Testis (tissue), 3 donors: Measurements from ENCODE around the gene TMEM126A. TPM values are rescaled to one million over a fixed set of nuclear protein-coding genes. Genes with fewer than 3 reads are reported as not detected.

ENCODE experiments used
- DNase-seq: peaks from one replicate; pipeline ENCODE4 v3.0.0-alpha.2; 2019
- H3K27ac ChIP-seq, 2 donors: fragments of 200-600 bp; sonication (generic); one replicate each; pipeline ENCODE4 v1.5.1; 2019
- H3K27me3 ChIP-seq: fragments of 200-600 bp; sonication (generic); one replicate; pipeline ENCODE4 v1.5.1; 2019
- H3K36me3 ChIP-seq: fragments of 200-600 bp; sonication (generic); one replicate; pipeline ENCODE4 v1.5.1; 2017; ENCODE audit warnings: low read depth; ENCODE audit errors: missing control alignments
- H3K4me1 ChIP-seq: fragments of 200-600 bp; sonication (generic); one replicate; pipeline ENCODE4 v1.5.1; 2019
- H3K4me3 ChIP-seq, 2 donors: fragments of 200-600 bp; sonication (generic); one replicate each; pipeline ENCODE4 v1.5.1; 2017 to 2019
- H3K9me3 ChIP-seq: fragments of 200-600 bp; sonication (generic); one replicate; pipeline ENCODE4 v1.5.1; 2017
- POLR2A ChIP-seq: fragments of 450-650 bp; IDR thresholded peaks from one replicate; pipeline ENCODE4 v1.6.1; 2017; ENCODE audit warnings: antibody characterized with exemption, mild to moderate bottlenecking, moderate library complexity
- WGBS, 2 donors: methylation state at CpG; one replicate each; pipeline ENCODE4 v1.1.5; 2018; 5-methylcytosine and 5-hydroxymethylcytosine counted together
- intact Hi-C: fragments of 100-400 bp; cut with DNase I; formaldehyde crosslinking; loops from one replicate; pipeline ENCODE4 v1.15.1; 2023; ENCODE audit warnings: low total_unique reads
- polyA plus RNA-seq: library from polyadenylated mRNA; stranded (reverse); fragments of 350-450 nt; fragmentation: Illumina TruSeq; extraction: RNeasy Lipid Tissue Mini Kit (QIAGEN cat#74804); gene quantifications from one replicate; pipeline ENCODE4 v1.2.3, GENCODE V29; 2014; ENCODE audit warnings: low read depth, low replicate concordance; ENCODE audit not compliant: insufficient read depth
- total RNA-seq, 2 donors: library from RNA; depleted of rRNA; stranded (reverse); fragments of >200 nt; gene quantifications; one replicate each; pipeline ENCODE4 v1.2.3, GENCODE V29; 2016
- TF ChIP-seq, protein P1 (sequence below), 3 experiments: fragments of 450-650 bp in 2 of 3; fragments of 200-600 bp in 1 of 3; sonication (generic) in 1 of 3; IDR thresholded peaks; one replicate each; pipeline ENCODE4 v1.5.1; 2016 to 2019; ENCODE audit warnings: antibody characterized with exemption in 3 of 3, mild to moderate bottlenecking in 2 of 3, moderate library complexity in 1 of 3

Gene TMEM126A
- total and polyA plus RNA-seq, 3 donors from 2014 or later = 19.5 to 75.4 (median 29.2) TPM

DNA sequence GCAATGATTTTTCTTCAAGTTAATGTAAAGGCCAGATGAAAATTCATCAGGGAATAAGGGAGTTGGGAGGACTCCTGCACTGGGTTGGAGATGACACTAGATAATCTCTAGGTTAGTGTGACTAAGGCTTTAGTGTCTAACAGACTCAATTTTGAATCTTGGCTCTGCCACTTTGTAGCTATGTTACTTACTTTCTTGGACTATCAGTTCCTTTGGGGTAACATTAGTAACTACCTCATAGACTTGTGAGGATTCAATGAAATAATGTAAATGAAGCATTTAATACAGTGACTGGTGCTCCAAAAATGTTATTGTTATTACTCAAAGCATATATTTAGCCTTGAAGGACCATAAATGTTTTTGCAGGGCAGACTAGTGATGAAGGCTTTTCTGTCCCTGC is 47.8 kb downstream of the TMEM126A start:
- Histone ChIP-seq H3K27ac (no peak overlapping the region), H3K9me3 (no peaks in the 10 kb centered on the region), H3K4me1 (no peaks in the 10 kb centered on the region), H3K36me3 (no peaks in the 10 kb centered on the region), H3K4me3 (no peak overlapping the region), H3K27me3 (no peaks in the 10 kb centered on the region)
- TF ChIP-seq, protein P1, sequence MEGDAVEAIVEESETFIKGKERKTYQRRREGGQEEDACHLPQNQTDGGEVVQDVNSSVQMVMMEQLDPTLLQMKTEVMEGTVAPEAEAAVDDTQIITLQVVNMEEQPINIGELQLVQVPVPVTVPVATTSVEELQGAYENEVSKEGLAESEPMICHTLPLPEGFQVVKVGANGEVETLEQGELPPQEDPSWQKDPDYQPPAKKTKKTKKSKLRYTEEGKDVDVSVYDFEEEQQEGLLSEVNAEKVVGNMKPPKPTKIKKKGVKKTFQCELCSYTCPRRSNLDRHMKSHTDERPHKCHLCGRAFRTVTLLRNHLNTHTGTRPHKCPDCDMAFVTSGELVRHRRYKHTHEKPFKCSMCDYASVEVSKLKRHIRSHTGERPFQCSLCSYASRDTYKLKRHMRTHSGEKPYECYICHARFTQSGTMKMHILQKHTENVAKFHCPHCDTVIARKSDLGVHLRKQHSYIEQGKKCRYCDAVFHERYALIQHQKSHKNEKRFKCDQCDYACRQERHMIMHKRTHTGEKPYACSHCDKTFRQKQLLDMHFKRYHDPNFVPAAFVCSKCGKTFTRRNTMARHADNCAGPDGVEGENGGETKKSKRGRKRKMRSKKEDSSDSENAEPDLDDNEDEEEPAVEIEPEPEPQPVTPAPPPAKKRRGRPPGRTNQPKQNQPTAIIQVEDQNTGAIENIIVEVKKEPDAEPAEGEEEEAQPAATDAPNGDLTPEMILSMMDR (IDR thresholded peaks at IDR 0.05) = no peak
- no peak for TF ChIP-seq POLR2A
- intact Hi-C loops = no loop called here
- no peak for DNase-seq

DNA sequence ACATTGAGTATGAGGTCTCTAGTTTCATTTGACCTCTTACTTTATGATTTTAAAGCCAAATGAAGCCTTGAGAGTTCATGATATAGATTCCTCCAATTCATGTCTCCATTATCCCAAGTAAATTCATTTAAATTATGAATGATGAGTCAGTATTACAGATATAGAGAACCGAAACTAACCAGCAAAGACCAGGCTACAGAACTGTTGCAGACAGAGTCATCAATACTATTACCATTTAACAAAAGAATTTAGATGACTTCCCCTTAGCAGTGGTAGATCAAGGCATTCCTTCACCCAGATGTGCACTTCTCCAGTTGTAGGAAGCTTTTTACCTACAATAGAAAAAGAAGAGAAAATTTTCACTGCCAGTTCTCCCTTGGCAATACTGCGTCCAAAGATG is 50.0 kb downstream of the TMEM126A start:
- H3K9me3 ChIP-seq = no peaks in the 10 kb centered on the region
- no peak overlapping the region for H3K27ac ChIP-seq
- no peaks in the 10 kb centered on the region for H3K27me3 ChIP-seq

DNA sequence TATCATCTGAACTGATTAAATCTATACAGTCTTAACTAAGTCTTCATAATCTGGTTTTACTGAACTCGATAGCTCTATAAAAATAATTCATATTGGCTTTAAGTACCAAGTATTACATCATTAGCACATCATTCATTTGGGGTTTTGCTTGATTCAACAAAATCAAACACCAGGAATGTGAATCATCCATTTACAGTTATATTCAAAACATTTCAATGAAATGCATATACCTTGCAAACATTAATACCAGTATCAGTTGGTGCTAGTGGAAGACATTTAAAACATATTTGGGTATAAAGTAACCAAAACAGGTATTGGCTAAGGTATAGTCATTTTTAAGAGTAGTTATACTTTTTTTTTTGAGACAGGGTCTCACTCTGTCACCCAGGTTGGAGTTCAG is 50.4 kb downstream of the TMEM126A start:
- H3K4me1 ChIP-seq = no peaks in the 10 kb centered on the region
- intact Hi-C loops = no loop called here
- DNase-seq = no peak
- no peaks in the 10 kb centered on the region for H3K36me3 ChIP-seq
- H3K27me3 ChIP-seq = no peaks in the 10 kb centered on the region
- TF ChIP-seq POLR2A = no peak
- TF ChIP-seq, protein P1 (IDR thresholded peaks at IDR 0.05) = no peak
- 93 to 98% methylated on average over 1 of the region's 1 CpG for WGBS, 2 donors
- H3K9me3 ChIP-seq = no peaks in the 10 kb centered on the region
- no peak overlapping the region for H3K4me3 ChIP-seq
- H3K27ac ChIP-seq = no peak overlapping the region

More for the DNA sequence above, 50.0 kb downstream of the TMEM126A start:
- no peak for DNase-seq
- Histone ChIP-seq H3K4me1 (no peaks in the 10 kb centered on the region), H3K4me3 (no peak overlapping the region), H3K36me3 (no peaks in the 10 kb centered on the region)
- TF ChIP-seq, protein P1 (IDR thresholded peaks at IDR 0.05) = no peak
- TF ChIP-seq POLR2A = no peak
- WGBS, 2 donors = 96 to 98% methylated on average over 2 of the region's 2 CpGs
- intact Hi-C loops = no loop called here

DNA sequence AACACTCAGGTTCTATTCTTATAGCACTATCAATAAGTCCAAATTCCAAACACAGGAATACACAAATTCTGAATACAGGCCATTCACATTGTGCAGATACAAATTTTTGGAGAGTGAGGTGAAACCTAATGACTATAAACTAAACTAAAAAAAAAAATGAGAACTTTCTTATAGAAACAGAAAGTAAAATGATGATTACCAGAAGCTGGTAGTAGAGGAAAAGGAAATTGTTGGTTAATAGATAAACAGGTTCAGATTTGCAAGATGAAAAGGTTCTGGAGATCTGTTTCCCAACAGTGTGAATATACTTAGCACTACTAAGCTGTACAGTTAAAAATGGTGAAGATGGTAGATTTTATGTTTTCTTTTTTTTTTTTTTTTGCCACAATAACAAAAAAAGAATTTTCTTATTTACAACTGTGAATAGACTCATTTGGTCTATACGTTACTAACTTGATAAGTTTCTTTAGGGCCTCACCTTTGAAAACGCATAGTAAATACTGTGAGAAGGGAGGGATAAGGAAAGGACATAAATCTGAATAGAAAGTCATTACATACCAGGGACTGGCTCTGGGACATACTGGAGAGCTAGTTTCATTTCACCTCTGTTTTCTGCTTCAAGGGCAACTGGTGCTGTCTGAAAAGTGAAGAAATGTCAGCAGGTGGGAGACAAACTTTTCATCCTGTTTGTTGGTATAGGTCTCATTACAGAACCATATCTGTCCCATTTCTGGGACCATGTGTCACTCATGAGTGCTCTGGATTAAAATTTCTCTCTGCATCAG is 52.4 kb downstream of the TMEM126A start:
- intact Hi-C loops = no loop called here
- Histone ChIP-seq H3K4me3 (no peak overlapping the region), H3K9me3 (no peaks in the 10 kb centered on the region), H3K27ac (no peak overlapping the region), H3K27me3 (no peaks in the 10 kb centered on the region), H3K36me3 (no peaks in the 10 kb centered on the region), H3K4me1 (no peaks in the 10 kb centered on the region)
- WGBS, 2 donors = 80 to 89% methylated on average over 2 of the region's 2 CpGs
- DNase-seq = no peak
- TF ChIP-seq, protein P1 (IDR thresholded peaks at IDR 0.05) = no peak
- no peak for TF ChIP-seq POLR2A

DNA sequence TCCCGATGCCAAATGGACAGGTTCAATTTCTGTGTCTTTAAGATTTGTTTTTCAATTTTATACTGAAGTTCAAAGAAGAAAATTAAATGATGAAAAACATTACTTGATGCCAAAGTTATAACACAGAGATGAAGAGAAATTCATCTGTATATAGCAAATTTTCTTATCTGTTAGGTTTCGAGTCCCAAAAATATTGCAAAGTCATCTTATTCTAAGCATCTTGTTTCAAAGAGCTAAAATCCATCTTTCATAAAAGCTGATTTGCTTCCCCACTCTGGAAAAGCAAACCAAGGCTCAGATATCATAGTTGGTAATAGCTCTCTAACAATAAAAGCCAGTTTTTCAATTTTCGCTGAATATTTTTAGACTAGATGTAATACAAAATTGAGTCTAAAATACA is 57.2 kb downstream of the TMEM126A start:
- TF ChIP-seq POLR2A = no peak
- TF ChIP-seq, protein P1 (IDR thresholded peaks at IDR 0.05) = no peak
- Histone ChIP-seq H3K27me3 (no peaks in the 10 kb centered on the region), H3K4me3 (no peak overlapping the region), H3K9me3 (no peaks in the 10 kb centered on the region), H3K36me3 (no peaks in the 10 kb centered on the region), H3K4me1 (no peaks in the 10 kb centered on the region), H3K27ac (no peak overlapping the region)
- no peak for DNase-seq
- intact Hi-C loops = no loop called here
- WGBS, 2 donors = 90 to 96% methylated on average over 3 of the region's 3 CpGs
